ENCODE measurements around the gene MIGA1. TPM values are rescaled to one million over a fixed set of nuclear protein-coding genes. Genes with fewer than 3 reads are reported as not detected.
A peak's percentile ranks its signal among the peaks of the same experiment; 100 is the strongest.

Gene MIGA1
- total and polyA plus RNA-seq, 9 of the 15 experiments (the other 6 are each of a cell fraction or from before 2014, with no cell fraction given): 1.6 to 5.1 (median 2.9) TPM

DNA sequence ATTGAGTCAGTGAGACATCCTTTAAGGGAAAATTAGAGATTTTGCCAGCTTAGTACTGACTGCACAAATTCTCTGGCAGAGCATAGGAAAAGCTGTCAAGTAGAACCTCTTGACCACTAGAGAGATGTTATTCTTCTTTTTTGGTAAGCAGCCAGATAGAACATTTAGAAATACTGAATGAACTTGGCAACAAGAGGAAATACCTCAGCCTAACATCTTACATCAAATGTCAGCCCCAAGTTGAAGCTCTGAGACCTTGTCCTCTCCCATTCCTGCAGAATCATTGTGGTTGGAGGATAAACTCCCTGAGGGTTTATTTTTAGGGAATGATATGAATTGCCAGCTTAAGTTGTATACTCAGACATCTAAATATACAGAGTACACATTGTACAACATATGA lies 53.5 kb downstream of the MIGA1 start (continued):
- TF ChIP-seq, protein P1, sequence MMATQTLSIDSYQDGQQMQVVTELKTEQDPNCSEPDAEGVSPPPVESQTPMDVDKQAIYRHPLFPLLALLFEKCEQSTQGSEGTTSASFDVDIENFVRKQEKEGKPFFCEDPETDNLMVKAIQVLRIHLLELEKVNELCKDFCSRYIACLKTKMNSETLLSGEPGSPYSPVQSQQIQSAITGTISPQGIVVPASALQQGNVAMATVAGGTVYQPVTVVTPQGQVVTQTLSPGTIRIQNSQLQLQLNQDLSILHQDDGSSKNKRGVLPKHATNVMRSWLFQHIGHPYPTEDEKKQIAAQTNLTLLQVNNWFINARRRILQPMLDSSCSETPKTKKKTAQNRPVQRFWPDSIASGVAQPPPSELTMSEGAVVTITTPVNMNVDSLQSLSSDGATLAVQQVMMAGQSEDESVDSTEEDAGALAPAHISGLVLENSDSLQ (IDR thresholded peaks at IDR 0.05): peak; percentile 30; the same call in 1 of the 2 replicates
- no peak for TF ChIP-seq ZNF444 (CRISPR knock-in tag; IDR thresholded peaks at IDR 0.05)
- no peak for TF ChIP-seq LCOR (CRISPR knock-in tag; IDR thresholded peaks at IDR 0.05)
- 0 out of 2 replicates have a peak, but pooled peaks have one; percentile 22 for TF ChIP-seq MAFG (tag; conservative IDR thresholded peaks at IDR 0.05)
- no peak for TF ChIP-seq SLC30A9 (CRISPR knock-in tag; IDR thresholded peaks at IDR 0.05)
- no peak for TF ChIP-seq ZBTB17 (CRISPR knock-in tag; IDR thresholded peaks at IDR 0.05)
- TF ChIP-seq IFI16 (CRISPR knock-in tag; IDR thresholded peaks at IDR 0.05): no peak
- TF ChIP-seq, protein P2, sequence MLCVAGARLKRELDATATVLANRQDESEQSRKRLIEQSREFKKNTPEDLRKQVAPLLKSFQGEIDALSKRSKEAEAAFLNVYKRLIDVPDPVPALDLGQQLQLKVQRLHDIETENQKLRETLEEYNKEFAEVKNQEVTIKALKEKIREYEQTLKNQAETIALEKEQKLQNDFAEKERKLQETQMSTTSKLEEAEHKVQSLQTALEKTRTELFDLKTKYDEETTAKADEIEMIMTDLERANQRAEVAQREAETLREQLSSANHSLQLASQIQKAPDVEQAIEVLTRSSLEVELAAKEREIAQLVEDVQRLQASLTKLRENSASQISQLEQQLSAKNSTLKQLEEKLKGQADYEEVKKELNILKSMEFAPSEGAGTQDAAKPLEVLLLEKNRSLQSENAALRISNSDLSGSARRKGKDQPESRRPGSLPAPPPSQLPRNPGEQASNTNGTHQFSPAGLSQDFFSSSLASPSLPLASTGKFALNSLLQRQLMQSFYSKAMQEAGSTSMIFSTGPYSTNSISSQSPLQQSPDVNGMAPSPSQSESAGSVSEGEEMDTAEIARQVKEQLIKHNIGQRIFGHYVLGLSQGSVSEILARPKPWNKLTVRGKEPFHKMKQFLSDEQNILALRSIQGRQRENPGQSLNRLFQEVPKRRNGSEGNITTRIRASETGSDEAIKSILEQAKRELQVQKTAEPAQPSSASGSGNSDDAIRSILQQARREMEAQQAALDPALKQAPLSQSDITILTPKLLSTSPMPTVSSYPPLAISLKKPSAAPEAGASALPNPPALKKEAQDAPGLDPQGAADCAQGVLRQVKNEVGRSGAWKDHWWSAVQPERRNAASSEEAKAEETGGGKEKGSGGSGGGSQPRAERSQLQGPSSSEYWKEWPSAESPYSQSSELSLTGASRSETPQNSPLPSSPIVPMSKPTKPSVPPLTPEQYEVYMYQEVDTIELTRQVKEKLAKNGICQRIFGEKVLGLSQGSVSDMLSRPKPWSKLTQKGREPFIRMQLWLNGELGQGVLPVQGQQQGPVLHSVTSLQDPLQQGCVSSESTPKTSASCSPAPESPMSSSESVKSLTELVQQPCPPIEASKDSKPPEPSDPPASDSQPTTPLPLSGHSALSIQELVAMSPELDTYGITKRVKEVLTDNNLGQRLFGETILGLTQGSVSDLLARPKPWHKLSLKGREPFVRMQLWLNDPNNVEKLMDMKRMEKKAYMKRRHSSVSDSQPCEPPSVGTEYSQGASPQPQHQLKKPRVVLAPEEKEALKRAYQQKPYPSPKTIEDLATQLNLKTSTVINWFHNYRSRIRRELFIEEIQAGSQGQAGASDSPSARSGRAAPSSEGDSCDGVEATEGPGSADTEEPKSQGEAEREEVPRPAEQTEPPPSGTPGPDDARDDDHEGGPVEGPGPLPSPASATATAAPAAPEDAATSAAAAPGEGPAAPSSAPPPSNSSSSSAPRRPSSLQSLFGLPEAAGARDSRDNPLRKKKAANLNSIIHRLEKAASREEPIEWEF (CRISPR knock-in tag; IDR thresholded peaks at IDR 0.05): no peak
- TF ChIP-seq, protein P3, sequence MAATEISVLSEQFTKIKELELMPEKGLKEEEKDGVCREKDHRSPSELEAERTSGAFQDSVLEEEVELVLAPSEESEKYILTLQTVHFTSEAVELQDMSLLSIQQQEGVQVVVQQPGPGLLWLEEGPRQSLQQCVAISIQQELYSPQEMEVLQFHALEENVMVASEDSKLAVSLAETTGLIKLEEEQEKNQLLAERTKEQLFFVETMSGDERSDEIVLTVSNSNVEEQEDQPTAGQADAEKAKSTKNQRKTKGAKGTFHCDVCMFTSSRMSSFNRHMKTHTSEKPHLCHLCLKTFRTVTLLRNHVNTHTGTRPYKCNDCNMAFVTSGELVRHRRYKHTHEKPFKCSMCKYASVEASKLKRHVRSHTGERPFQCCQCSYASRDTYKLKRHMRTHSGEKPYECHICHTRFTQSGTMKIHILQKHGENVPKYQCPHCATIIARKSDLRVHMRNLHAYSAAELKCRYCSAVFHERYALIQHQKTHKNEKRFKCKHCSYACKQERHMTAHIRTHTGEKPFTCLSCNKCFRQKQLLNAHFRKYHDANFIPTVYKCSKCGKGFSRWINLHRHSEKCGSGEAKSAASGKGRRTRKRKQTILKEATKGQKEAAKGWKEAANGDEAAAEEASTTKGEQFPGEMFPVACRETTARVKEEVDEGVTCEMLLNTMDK (IDR thresholded peaks at IDR 0.05; ENCODE audit: borderline replicate concordance, insufficient read depth, low read depth, low read length, poor library complexity, severe bottlenecking): no peak
- no peak for TF ChIP-seq CHD4 (IDR thresholded peaks at IDR 0.05; ENCODE audit: insufficient read depth, insufficient replicate concordance, low read depth, low read length, poor library complexity, severe bottlenecking)
- TF ChIP-seq, protein P4, sequence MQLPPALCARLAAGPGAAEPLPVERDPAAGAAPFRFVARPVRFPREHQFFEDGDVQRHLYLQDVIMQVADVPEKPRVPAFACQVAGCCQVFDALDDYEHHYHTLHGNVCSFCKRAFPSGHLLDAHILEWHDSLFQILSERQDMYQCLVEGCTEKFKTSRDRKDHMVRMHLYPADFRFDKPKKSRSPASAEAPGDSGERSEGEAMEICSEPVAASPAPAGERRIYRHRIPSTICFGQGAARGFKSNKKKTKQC (CRISPR knock-in tag; IDR thresholded peaks at IDR 0.05): no peak

Data from K562 (cell line).